H1 (cell line): ENCODE measurements around the gene SLC12A7. TPM values are rescaled to one million over a fixed set of nuclear protein-coding genes. Genes with fewer than 3 reads are reported as not detected.

Source experiments
- CEBPB ChIP-seq: IDR thresholded peaks from 2 replicates; pipeline ENCODE4 v1.6.1; 2012; ENCODE audit warnings: low read depth, low read length
- GABPA ChIP-seq: IDR thresholded peaks from 2 replicates; pipeline ENCODE4 v1.6.1; 2011; ENCODE audit warnings: mild to moderate bottlenecking, low read length, moderate library complexity, borderline replicate concordance; ENCODE audit not compliant: insufficient read depth
- GTF2F1 ChIP-seq: IDR thresholded peaks from 2 replicates; pipeline ENCODE4 v1.6.1; 2012; ENCODE audit warnings: low read depth, low read length, improper control_type of control experiment, borderline replicate concordance
- HDAC2 ChIP-seq, 2 experiments: fragments of 300-600 bp in 1 of 2; sonication (generic) in 1 of 2; IDR thresholded peaks; 2 replicates each; pipeline ENCODE4 v1.6.1; 2011 to 2012; ENCODE audit warnings: low read depth in 2 of 2, low read length in 2 of 2, mild to moderate bottlenecking in 2 of 2, moderate library complexity in 2 of 2, borderline replicate concordance in 1 of 2, inconsistent platforms in 1 of 2
- polyA plus RNA-seq, 7 experiments: library from polyadenylated mRNA; depleted of rRNA in 3 of 7; stranded (reverse) in 5 of 7; unstranded in 2 of 7; fragments of >200 nt in 5 of 7; fragments of 200-250 nt in 2 of 7; gene quantifications; 1 replicate in 5 of 7; 2 replicates in 1 of 7; 4 replicates in 1 of 7; pipeline versions ENCODE4 v1.2.1 to v1.2.3, GENCODE V29; 2011 to 2013; ENCODE audit warnings: missing spikeins in 2 of 7, mixed read lengths in 2 of 7
- total RNA-seq: library from RNA; stranded (reverse); fragmentation: NEBNext Ultra II Directional; extraction: Animal tissue kit (Norgen Biotek cat#: 25700); gene quantifications from 2 replicates; pipeline ENCODE4 v1.2.1, GENCODE V29; 2021
- TF ChIP-seq, protein P1 (sequence below): fragments of 300-600 bp; sonication (generic); IDR thresholded peaks from 2 replicates; pipeline ENCODE4 v1.7.1; 2012; ENCODE audit warnings: low read length, moderate library complexity, mild to moderate bottlenecking, inconsistent platforms; ENCODE audit not compliant: insufficient replicate concordance

Gene SLC12A7
- total and polyA plus RNA-seq, 2 of the 8 experiments (the other 6 are each of a cell fraction or from before 2014, with no cell fraction given), result 23.5 to 39.7 TPM

DNA sequence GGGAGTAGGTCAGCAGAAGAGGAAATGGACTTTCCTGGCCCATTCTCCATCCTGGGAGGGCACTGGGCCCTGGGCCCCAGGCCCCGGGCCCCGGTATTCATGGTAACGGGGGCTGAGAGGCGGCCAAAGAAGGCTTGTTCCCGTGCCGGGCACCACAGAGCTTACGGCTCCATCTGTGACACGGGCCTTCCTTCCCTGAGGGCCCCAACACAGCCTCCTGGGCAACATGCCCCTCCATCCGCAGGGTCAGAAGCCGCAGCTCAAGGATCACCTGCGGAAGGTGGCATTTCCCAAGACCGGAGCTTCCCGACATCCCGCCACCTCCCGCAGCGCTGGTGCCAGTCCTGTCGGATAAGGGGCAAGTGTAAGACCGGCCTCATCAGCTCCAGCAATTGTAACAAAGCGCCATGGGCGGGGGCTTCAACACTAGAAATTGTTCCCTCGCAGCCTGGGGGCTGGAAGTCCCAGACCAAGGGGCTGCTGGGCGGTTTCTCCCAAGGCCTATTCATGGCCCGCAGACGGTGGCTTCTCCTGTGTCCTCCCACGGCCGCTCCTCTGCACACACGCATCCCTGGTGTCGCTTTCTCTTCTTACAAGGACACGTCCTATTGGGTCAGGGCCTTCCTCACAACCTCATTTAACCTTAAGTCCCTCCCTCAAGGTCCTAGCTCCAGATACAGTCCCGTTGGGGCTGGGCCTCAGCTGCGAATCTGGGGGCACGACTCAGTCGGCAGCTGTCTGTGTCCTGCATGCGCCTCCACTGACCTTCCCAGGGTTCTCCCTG lies 31.2 kb upstream of the SLC12A7 start (continued):
- TF ChIP-seq CEBPB, result no peak
- no peak for TF ChIP-seq HDAC2 (IDR thresholded peaks at IDR 0.05; ENCODE audit: borderline replicate concordance in 1 of 2, low read depth in 2 of 2, low read length in 2 of 2)
- TF ChIP-seq, protein P1, sequence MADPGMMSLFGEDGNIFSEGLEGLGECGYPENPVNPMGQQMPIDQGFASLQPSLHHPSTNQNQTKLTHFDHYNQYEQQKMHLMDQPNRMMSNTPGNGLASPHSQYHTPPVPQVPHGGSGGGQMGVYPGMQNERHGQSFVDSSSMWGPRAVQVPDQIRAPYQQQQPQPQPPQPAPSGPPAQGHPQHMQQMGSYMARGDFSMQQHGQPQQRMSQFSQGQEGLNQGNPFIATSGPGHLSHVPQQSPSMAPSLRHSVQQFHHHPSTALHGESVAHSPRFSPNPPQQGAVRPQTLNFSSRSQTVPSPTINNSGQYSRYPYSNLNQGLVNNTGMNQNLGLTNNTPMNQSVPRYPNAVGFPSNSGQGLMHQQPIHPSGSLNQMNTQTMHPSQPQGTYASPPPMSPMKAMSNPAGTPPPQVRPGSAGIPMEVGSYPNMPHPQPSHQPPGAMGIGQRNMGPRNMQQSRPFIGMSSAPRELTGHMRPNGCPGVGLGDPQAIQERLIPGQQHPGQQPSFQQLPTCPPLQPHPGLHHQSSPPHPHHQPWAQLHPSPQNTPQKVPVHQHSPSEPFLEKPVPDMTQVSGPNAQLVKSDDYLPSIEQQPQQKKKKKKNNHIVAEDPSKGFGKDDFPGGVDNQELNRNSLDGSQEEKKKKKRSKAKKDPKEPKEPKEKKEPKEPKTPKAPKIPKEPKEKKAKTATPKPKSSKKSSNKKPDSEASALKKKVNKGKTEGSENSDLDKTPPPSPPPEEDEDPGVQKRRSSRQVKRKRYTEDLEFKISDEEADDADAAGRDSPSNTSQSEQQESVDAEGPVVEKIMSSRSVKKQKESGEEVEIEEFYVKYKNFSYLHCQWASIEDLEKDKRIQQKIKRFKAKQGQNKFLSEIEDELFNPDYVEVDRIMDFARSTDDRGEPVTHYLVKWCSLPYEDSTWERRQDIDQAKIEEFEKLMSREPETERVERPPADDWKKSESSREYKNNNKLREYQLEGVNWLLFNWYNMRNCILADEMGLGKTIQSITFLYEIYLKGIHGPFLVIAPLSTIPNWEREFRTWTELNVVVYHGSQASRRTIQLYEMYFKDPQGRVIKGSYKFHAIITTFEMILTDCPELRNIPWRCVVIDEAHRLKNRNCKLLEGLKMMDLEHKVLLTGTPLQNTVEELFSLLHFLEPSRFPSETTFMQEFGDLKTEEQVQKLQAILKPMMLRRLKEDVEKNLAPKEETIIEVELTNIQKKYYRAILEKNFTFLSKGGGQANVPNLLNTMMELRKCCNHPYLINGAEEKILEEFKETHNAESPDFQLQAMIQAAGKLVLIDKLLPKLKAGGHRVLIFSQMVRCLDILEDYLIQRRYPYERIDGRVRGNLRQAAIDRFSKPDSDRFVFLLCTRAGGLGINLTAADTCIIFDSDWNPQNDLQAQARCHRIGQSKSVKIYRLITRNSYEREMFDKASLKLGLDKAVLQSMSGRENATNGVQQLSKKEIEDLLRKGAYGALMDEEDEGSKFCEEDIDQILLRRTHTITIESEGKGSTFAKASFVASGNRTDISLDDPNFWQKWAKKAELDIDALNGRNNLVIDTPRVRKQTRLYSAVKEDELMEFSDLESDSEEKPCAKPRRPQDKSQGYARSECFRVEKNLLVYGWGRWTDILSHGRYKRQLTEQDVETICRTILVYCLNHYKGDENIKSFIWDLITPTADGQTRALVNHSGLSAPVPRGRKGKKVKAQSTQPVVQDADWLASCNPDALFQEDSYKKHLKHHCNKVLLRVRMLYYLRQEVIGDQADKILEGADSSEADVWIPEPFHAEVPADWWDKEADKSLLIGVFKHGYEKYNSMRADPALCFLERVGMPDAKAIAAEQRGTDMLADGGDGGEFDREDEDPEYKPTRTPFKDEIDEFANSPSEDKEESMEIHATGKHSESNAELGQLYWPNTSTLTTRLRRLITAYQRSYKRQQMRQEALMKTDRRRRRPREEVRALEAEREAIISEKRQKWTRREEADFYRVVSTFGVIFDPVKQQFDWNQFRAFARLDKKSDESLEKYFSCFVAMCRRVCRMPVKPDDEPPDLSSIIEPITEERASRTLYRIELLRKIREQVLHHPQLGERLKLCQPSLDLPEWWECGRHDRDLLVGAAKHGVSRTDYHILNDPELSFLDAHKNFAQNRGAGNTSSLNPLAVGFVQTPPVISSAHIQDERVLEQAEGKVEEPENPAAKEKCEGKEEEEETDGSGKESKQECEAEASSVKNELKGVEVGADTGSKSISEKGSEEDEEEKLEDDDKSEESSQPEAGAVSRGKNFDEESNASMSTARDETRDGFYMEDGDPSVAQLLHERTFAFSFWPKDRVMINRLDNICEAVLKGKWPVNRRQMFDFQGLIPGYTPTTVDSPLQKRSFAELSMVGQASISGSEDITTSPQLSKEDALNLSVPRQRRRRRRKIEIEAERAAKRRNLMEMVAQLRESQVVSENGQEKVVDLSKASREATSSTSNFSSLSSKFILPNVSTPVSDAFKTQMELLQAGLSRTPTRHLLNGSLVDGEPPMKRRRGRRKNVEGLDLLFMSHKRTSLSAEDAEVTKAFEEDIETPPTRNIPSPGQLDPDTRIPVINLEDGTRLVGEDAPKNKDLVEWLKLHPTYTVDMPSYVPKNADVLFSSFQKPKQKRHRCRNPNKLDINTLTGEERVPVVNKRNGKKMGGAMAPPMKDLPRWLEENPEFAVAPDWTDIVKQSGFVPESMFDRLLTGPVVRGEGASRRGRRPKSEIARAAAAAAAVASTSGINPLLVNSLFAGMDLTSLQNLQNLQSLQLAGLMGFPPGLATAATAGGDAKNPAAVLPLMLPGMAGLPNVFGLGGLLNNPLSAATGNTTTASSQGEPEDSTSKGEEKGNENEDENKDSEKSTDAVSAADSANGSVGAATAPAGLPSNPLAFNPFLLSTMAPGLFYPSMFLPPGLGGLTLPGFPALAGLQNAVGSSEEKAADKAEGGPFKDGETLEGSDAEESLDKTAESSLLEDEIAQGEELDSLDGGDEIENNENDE, result no peak
- no peak for TF ChIP-seq GTF2F1
- TF ChIP-seq GABPA, result no peak
- TF ChIP-seq, all 59 proteins: peak for 0
